ENCODE data around the gene CDK5RAP2.

GRCh38 chr9:120603591-120603990, 23.6 kb upstream of the CDK5RAP2 start:
- no peak for TF ChIP-seq CTCF (IDR thresholded peaks at IDR 0.05)
- no peak for TF ChIP-seq EP300 (IDR thresholded peaks at IDR 0.05)
